ENCODE data around the gene MEMO1. TPM values are rescaled to one million over a fixed set of nuclear protein-coding genes. Genes with fewer than 3 reads are reported as not detected.
"Not testable (repeated sequence)": the region's sequence is repeated elsewhere in the genome, so short reads cannot be mapped to it uniquely, and the experiment has no call there.

The MEMO1 gene
- total RNA-seq, 1 donor from 2014 or later = 48.8 TPM

- TF ChIP-seq CTCF (IDR thresholded peaks at IDR 0.05; ENCODE audit: partially characterized antibody, unreplicated experiment) = no peak
- Mint-ChIP-seq H3K4me1 (ENCODE audit: low read depth, unreplicated experiment) (no peaks in the 10 kb centered on the region), H3K36me3 (ENCODE audit: unreplicated experiment) (no peaks in the 10 kb centered on the region), H3K9me3 (ENCODE audit: unreplicated experiment) (peaks cover 2% of the 10 kb centered on the region), H3K4me3 (ENCODE audit: unreplicated experiment) (no peak overlapping the region), H3K27ac (ENCODE audit: unreplicated experiment) (no peak overlapping the region), H3K27me3 (ENCODE audit: unreplicated experiment) (no peaks in the 10 kb centered on the region)
- no peak for DNase-seq
Measured at GRCh38 chr2:31972059-31972458, 38.7 kb downstream of the MEMO1 start.

- Mint-ChIP-seq H3K4me1 (ENCODE audit: low read depth, unreplicated experiment) (no peaks in the 10 kb centered on the region), H3K36me3 (ENCODE audit: unreplicated experiment) (no peaks in the 10 kb centered on the region), H3K27ac (ENCODE audit: unreplicated experiment) (no peak overlapping the region), H3K4me3 (ENCODE audit: unreplicated experiment) (no peak overlapping the region), H3K9me3 (ENCODE audit: unreplicated experiment) (no peaks in the 10 kb centered on the region), H3K27me3 (ENCODE audit: unreplicated experiment) (no peaks in the 10 kb centered on the region)
- no peak for TF ChIP-seq CTCF (IDR thresholded peaks at IDR 0.05; ENCODE audit: partially characterized antibody, unreplicated experiment)
- DNase-seq = no peak
Measured at GRCh38 chr2:31969178-31969577, 41.6 kb downstream of the MEMO1 start.

- no peak for TF ChIP-seq CTCF (IDR thresholded peaks at IDR 0.05; ENCODE audit: partially characterized antibody, unreplicated experiment)
- no peaks in the 10 kb centered on the region for H3K27me3 Mint-ChIP-seq (ENCODE audit: unreplicated experiment)
- H3K9me3 Mint-ChIP-seq (ENCODE audit: unreplicated experiment) = no peaks in the 10 kb centered on the region
- no peak overlapping the region for H3K4me3 Mint-ChIP-seq (ENCODE audit: unreplicated experiment)
- H3K27ac Mint-ChIP-seq (ENCODE audit: unreplicated experiment) = no peak overlapping the region
- H3K36me3 Mint-ChIP-seq (ENCODE audit: unreplicated experiment) = no peaks in the 10 kb centered on the region
- no peaks in the 10 kb centered on the region for H3K4me1 Mint-ChIP-seq (ENCODE audit: low read depth, unreplicated experiment)
- no peak for DNase-seq
Measured at GRCh38 chr2:31967790-31968189, 43.0 kb downstream of the MEMO1 start.

GRCh38 chr2:31966402-31966801 lies 44.4 kb downstream of the MEMO1 start:
- DNase-seq; H3K36me3 Mint-ChIP-seq (ENCODE audit: unreplicated experiment); H3K4me3 Mint-ChIP-seq (ENCODE audit: unreplicated experiment); H3K4me1 Mint-ChIP-seq (ENCODE audit: low read depth, unreplicated experiment); H3K27ac Mint-ChIP-seq (ENCODE audit: unreplicated experiment); H3K27me3 Mint-ChIP-seq (ENCODE audit: unreplicated experiment); H3K9me3 Mint-ChIP-seq (ENCODE audit: unreplicated experiment): not testable (repeated sequence)

GRCh38 chr2:31965094-31965493 lies 45.7 kb downstream of the MEMO1 start:
- no peaks in the 10 kb centered on the region for H3K4me1 Mint-ChIP-seq (ENCODE audit: low read depth, unreplicated experiment)
- no peaks in the 10 kb centered on the region for H3K36me3 Mint-ChIP-seq (ENCODE audit: unreplicated experiment)
- no peaks in the 10 kb centered on the region for H3K9me3 Mint-ChIP-seq (ENCODE audit: unreplicated experiment)
- no peak for TF ChIP-seq CTCF (IDR thresholded peaks at IDR 0.05; ENCODE audit: partially characterized antibody, unreplicated experiment)
- no peak for DNase-seq
- H3K27me3 Mint-ChIP-seq (ENCODE audit: unreplicated experiment) = no peaks in the 10 kb centered on the region
- H3K4me3 Mint-ChIP-seq (ENCODE audit: unreplicated experiment) = no peak overlapping the region
- H3K27ac Mint-ChIP-seq (ENCODE audit: unreplicated experiment) = no peak overlapping the region
